C1 segment of cervical spinal cord (tissue), 14 donors: ENCODE data around the gene SRC.
A peak's percentile ranks its signal among the peaks of the same experiment; 100 is the strongest.

Experiments used
- DNase-seq, 14 donors: peaks; one replicate each; lab custom pipeline; 2025; lab: John Stamatoyannopoulos, UW

SRC gene

DNA sequence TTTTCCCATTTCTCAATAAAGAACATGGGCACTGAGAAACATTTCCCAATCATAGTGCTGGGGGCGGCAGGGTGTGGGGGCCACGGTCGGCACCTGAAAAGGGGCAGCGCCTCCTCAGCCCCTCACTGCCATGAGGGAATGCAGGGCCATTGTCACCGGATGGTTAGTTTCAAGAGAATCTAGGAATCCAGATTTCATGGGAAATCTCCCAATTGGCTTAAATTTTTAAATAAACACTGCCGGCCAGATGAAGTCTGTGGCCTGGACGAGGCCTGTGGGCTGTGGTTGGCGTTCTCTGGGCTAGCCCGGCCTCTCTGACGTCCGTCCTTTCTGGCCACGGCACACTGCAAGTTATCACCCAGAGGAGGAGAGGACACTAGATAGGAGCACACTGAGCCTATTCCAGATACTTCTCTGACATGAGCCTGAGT lies 30.9 kb upstream of the SRC start:
- DNase-seq = no peak

DNA sequence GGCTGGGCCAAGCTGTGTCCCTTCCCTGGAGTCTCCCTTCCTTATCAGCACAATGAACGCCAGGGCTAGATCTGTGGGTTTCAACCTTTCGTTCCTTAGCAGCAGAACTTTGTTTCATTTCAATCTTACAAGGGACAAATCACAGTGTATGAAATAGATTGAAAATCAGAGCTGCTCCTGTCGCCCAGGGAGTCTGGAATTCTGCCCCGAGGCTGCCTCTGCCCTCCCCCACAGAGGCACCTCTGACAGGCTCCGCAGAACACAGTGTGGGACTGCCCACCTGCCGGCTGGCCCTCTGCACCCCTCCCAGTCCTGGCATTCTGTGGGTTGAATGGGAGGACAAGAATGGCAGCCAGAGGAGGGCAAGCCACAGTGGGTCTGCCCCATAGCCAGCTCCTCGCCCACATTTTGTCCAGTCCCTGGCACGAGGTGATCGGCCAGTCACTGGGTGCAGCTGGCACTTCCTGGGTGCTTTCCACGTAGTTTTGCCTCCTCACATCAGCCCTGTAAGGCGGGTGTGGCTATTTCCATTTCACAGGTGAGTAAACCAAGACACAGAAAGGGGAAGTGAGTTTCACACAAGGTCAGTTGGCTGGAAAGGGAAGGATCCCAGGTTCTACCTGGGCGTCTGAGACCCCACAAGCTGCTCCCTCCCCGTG lies 30.4 kb upstream of the SRC start:
- DNase-seq = no peak

DNA sequence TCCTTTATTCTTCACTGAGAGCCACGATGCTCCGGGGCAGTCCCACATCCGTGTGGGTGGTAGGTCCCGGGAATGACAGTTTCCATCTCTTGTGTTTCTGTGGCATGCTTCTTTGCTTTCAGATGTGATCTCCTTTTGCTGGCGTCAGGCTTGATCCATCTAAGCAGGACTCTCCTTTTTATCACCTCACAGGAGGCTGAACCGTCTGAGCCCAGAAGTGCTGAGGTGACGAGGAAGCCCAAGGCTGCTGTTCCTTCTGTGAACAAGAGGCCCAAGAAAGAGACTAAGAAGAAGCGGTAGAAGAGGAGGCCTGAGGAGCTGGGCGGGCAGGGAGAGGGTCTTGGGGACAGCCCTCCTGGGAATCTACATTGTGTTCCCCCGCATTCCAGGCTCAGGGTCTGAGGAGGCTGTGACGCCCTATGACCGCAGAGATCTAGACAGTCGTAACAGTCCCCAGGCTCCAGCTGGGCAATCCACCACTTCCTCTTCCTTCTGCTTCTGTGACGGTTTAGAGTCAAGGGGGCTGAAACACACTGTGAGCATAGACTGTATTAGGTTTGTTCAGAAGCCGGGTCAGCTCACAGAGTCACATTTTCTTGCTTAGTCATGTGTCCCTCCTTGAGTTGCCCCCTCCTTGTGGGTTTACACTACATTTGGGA lies 29.7 kb upstream of the SRC start:
- DNase-seq = no peak

DNA sequence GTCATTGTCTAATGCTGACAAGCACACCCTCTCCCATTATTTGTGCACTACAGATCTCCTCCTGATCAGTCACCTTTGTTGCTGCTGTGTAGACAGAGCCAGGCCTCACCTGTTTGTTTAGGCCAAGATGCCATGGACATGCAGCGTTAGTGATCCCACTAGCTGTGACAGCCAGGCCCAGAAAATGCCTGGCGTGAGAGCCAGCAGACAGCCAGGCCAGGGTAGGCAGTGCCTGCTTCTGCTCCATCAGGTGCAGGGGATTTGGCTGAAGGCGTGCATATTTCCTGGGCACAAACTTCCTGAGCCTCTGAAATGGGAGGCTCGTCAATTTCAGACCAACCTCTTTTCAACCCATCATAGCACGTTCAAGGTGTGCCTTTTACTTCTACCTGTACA lies 29.2 kb upstream of the SRC start:
- no peak for DNase-seq

DNA sequence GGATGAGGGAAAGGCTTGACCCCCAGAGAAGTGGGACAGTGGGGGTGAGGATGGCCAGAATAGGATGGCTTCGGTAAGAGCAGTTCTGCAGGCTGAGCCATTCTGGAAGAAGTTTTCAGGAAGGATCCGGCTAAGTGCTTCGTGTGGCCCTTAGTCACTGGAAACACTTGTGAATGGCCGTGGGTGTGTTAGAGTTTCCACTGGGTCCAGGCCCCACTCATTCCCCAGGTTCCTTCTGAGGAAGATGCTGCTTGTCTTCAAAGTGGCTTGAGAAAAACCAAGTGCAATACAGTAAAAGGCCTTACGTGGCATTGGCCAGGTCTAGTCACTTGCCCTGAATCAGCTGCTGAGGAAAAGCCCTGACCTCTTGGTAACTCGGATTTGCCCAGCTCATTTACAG lies 28.6 kb upstream of the SRC start:
- no peak for DNase-seq

DNA sequence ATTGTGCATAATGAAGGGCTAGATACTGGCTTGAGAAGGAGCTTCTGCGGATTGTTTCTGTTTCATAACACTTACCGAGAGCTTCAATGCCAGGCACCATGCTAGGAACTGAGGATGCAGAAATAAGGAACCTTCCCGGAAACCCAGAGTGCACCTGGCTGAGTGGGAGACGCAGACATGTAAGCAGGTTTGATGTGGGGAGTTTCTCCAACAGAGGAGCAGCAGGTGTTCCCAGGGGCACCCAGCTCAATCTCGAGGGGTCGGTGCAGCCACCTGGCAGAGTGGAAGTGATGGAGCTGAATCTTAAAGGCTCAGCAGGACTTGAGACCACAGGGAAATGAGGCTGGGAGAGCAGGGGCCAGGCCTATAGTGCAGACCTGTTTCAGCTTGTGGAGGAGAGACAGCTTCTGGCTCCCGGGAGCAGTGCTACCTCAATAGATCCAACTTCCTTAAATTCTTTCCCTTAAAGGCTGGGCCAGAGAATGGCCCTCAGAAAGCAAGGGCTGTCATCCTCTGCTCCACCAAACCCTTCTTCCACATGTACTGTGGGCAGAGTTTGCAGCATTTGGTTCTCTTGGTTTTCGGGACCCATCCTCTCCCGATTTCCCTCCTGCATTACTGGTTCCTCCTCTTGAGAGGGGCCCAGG lies 27.8 kb upstream of the SRC start:
- DNase-seq = no peak

DNA sequence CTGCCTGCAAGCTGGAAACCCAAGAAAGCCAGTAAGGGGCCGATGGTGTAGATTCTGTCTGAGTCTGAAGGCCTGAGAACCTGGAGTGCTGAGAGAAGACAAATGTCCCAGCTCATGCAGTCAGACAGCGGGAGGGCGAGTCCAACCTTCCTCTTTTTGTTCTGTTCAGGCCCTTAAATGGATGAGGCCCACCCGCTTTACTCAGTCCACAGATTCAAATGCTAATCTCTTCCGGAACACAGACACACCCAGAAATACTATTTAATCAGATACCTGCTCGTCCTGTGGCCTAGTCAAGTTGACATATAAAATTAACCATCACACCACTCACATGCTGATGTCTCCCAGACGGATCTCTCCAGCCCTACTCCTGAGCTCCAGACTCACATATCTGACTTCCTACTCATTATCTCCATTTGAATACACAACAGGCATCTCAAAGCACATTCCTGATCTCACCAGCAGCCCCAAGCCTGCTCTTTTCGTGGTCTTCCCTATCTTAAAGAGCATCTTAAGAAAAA lies 26.7 kb upstream of the SRC start:
- no peak for DNase-seq

DNA sequence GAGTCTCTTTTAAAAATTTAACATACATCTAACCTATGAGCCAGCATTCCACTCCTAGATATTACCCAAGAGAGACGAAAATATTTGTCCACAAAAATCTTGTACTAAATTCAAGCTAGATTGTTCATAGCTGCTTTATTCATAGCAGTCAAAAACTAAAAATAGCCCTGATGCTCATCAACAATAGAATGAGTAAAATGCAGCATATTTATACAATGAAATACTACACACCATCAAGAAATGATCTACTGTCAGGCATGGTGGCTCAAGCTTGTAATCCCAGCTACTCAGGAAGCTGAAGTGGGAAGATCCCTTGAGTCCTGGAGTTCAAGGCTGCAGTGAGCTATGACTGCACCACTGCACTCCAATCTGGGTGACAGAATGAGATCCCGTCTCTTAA lies 22.0 kb upstream of the SRC start:
- DNase-seq = no peak

DNA sequence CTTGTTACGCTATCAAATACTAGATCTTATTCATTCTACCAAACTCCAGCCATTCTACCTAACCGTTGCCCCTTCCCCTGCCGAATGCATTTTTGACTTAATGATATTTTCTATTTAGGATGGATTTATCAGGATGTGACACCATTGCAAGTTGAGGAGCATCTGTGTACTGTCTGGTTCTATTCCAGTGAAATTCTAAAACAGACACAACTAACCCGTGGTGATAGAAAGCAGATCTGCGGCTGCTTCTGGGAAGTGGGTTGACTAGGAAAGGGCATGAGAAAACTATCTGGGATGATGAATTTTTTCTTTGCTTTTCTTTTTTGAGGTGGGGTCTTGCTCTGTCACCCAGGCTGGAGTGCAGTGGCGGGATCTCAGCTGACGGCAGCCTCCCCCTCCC lies 20.7 kb upstream of the SRC start:
- DNase-seq = no peak

DNA sequence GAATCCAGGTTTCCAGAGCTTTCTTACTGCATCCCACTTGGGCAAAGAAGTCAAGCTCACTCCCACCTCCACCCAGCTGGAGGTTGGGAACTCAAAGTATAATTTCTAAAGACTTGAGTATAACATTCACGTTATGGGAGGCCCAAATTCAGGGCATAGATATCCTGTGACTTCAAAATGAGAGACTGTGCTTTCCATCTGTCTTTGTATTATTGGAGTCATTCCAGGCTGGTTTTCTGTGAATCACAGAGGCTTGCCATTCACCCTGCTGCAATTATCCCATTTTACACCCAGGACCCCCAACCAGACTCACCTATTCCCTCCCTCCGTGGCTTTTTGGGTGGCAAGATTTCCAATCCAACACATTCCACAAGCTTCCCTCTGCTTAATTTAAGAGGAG lies 19.3 kb upstream of the SRC start:
- DNase-seq = no peak

DNA sequence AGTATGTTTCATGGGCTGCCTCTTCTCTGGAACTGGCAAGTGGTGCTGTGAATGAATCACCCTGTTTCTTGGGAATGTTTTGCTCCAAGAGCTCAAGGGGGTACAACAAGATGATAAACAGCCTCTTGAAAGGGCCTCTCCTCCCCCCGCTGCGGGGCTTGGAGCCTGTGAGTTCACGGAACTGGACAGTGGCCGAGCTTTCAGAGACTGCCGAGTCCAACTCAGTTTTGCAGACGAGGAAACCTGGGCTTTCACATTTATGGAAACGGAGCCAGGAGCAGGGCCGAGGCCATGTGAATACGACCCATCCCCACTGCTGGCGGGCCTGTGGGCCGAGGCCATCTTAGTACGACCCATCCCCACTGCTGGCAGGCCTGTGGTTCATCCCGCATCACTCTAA lies 18.2 kb upstream of the SRC start:
- DNase-seq = peak in 1 of 14 donors; percentile 50

DNA sequence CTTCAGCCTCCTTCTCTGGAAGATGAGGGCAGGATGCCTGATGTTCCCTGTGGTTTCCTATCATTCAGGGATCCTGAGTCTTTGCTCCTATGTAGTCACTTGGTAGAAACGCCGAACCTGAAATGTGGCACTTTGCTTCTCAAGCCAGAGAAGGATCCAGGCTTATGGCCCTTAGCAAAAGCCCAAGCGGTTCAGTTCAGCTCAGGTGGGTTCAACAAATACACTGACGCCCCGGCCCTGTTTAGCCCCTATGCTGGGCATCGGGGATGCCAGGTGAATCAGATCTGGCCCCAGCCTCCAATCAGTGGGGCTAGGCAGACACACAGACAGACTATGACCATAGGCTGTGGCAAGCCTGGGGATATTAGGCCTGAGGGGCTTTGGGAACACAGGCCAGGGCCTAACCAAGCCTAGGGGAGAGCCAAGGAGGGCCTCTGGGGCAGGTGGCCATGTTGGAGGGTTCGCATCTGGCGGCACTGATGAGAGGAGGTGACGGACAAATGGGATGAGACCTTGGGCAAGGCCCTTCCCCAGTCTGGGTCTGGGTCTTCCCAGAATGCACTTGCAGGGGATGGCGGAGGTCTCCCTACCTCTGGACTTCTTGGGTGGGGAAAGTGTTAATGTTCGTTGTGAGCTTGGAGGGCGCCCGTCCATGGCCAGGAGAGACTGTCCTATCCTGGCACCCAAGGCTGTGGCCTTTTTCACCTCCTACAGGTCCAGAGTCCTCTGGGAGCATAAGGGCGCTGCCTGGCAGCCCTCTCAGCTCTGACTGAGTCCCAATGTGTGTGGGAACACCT lies 17.6 kb upstream of the SRC start:
- DNase-seq = no peak

DNA sequence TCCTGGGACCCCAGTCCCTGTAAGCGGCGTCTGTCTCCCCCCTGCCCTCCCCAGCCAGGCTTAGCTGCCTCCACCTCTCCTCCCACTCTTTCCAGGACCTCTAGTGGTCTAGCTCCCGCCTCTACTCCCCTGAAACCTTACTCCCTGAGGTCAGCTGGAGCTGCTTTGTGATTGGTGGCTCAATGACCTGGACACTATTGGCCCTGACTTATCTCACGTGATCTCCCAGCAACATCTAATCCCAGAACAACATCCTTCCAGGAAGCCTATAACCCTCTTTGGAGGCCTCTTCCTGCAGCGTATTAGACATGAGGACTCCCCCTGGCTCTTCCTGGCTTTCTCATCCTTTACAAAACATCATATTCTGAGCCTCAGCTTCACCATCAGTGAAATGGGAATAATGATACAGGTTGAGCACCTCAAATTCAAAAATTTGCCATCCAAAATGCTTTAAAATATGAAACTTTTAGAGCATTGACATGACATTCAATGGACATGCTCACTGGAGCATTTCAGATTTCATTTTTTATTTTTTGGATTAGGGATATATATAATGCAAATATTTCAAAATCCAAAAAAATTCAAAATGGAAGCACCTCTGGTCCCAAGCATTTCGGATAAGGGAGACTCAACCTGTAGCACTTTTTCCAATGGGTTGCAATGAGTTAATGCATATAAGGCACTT lies 16.3 kb upstream of the SRC start:
- no peak for DNase-seq

DNA sequence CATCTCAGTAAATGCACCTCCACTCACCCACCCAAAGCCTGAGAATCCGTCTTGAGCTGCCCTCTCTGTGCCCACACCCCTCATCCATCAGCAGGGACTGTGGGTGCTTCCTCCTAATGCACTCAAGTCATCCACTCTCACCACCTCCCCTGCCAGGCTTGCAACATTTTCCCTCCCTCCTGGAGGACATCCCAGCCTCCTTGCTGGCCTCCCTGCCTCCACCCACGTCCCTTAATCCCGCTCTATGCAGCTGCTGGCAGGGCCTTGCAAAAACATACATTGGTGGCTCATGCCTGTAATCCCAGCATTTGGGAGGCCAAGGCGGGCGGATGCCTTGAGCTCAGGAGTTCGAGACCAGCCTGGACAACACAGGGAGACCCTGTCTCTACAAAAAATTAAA lies 15.6 kb upstream of the SRC start:
- no peak for DNase-seq

DNA sequence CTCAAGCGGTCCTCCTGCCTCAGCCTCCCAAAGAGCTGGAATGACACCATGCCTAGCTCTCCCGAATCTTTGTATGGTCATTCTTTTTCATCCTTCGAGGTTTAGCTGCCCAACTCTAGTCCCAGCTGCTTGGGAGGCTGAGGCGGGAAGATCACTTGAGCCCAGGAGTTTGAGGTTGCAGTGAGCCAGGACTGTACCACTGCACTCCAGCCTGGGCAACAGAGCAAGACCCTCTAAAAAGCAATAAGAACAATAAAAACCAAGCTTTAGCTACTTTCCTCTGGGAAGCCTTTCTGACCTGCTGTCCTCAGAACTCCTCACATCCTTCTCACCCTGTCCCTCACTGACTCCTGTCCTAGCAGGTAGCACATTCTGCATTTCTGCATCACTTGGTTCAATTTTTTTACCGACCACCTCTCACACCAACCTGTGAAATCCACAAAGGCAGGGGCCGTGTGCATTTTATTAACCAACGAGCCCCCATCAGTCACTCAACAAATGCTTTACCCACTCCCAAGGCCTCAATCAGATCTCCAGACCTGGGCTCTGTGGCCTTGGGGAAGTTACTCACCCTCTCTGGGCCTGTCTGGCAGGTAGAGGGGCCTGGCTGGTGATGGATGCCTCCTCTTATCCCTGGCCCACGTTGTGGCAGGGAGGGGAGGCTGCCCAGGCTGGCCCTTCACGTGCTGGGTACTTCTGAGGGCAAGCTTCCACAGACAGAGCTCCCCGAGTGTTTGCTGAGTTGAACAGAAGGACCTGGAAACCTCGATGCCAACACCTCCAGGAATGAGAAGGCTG lies 14.7 kb upstream of the SRC start:
- no peak for DNase-seq

DNA sequence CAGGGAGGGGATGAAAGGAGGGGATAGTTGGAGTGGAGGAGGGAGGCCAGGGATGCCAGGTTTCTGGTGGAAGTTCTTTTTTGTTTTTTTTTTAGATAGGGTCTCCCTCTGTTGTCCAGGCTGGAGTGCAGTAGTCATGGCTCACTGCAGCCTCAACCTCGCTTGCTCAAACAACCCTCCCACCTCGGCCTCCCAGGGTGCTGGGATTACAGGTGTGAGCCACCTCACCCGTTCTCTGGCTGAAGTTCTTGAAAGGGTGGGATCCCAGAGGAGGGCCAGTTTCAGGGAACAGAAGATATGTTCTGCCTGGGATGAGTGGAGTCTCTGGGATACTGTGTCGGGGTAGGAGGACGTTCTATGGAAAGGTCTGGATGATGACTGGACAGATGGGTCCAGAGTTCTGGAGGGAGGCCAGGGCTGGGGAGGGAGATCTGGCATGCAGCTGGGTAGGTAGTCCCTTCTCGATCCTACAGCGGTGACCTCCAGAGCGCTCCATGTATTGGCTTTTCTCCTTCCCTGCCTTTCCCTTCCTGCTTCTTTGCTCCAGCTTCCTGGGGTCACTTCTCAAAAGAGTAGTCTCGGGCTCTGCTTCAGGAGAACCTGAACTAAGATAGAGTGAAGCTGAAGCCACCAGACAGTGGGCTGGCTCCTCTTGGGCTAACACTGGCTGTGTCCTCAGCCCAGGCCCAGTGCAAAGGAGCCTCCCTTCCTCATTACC lies 12.7 kb upstream of the SRC start:
- DNase-seq = no peak

DNA sequence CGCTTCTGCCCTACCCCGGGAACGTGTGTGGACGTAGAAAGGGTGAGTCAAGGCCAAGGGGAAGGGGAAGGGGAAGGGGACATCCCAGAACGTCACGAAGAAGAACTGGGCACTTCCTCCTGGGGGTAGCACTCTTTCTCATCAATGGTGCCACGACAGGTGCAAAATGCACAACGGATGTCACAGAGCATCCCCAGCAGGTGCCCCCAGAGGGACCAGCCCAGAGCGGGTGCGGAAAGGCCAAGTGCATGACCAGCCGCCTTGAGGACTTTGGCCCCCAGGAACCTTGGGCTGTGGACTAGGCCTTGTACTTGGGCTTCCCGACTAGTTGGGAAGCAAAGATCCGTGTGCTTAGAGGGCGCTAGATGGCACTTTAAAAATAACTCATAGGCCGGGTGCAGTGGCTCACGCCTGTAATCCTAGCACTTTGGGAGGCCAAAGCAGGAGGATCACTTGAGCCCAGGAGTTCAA lies 12.1 kb upstream of the SRC start:
- peak in 2 of 14 donors; percentile 8 to 19 for DNase-seq

DNA sequence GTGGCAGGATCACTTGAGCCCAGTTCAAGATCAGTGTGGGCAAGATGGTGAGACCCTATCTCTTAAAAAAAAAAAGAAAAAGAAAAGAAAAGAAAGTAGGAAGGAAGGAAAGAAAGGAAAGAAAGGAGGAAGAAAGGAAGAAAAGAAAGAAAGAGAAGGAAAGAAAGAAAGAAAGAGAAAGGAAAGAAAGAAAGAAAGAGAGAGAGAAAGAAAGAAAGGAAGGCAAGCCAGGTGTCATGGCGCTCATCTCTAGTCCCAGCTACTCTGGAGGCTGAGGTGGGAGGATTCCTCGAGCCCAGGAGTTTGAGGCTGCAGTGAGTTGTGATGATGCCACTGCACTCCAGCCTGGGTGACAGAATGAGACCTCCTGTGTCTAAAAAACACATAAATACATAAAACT lies 11.5 kb upstream of the SRC start:
- no peak for DNase-seq

DNA sequence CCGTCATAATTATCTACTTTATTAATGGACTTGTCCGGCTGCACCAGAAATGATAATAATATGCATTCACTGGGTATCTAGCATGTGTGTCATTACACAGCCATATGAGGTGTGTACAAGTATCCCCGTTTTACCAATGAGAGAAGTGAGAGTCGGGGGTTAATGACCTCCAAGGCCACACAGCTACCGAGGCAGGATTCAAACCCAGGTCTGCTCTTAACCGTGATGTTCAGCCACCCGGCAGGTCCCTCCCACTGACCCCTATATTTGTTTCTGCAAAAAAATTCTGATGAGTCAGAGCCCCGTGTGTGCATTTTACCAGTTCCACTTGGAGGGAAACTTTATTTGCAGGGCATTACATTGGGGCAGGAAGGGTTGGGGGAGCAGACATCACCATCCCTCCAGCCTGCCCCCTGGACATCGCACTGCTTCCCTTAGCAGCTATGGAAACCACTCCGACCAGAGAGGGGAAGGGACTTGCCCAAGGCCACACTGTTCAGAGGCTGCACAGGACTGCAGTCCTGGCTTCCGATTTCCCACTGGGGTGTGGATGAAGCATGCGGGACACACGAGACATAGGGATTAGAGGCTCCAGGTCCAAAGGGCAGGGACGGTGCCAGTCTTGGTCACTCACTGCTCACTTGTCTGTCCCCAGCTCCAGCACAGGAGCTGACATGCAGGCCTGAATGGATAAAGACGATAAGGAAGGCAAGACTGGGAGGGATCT lies 10.1 kb upstream of the SRC start:
- DNase-seq = no peak
